Neural cell (in vitro differentiated cells): ENCODE results near the gene MCTP2. TPM values are rescaled to one million over a fixed set of nuclear protein-coding genes. Genes with fewer than 3 reads are reported as not detected.

ENCODE experiments used
- H2AFZ ChIP-seq: fragments of 200-600, 300-800 bp; sonication (generic), shearing (Covaris generic); 2 replicates; pipeline ENCODE4 v1.6.0; 2014; ENCODE audit warnings: low read depth, mild to moderate bottlenecking, antibody characterized with exemption, low read length, moderate library complexity
- H3F3A ChIP-seq: fragments of 200-600 bp; shearing (Covaris generic); 2 replicates; pipeline ENCODE4 v1.6.1; 2016; ENCODE audit warnings: mild to moderate bottlenecking, moderate library complexity, mixed read lengths, antibody characterized with exemption, low read length; ENCODE audit not compliant: insufficient read depth, poor library complexity, severe bottlenecking
- H3K27ac ChIP-seq: fragments of 200-600, 300-800 bp; sonication (generic), shearing (Covaris generic); 2 replicates; pipeline ENCODE4 v1.5.1; 2014; ENCODE audit warnings: mild to moderate bottlenecking, low read length, moderate library complexity
- H3K27me3 ChIP-seq: fragments of 300-800, 200-600 bp; sonication (generic), shearing (Covaris generic); 2 replicates; pipeline ENCODE4 v1.6.0; 2014; ENCODE audit warnings: mild to moderate bottlenecking, low read depth, low read length, moderate library complexity; ENCODE audit not compliant: insufficient read depth
- H3K36me3 ChIP-seq: fragments of 300-800, 200-600 bp; sonication (generic), shearing (Covaris generic); 2 replicates; pipeline ENCODE4 v1.5.1; 2014; ENCODE audit warnings: mild to moderate bottlenecking, antibody characterized with exemption, low read length, moderate library complexity; ENCODE audit not compliant: insufficient read depth
- H3K4me2 ChIP-seq: fragments of 300-800, 200-600 bp; sonication (generic), shearing (Covaris generic); 2 replicates; pipeline ENCODE4 v1.6.0; 2014; ENCODE audit warnings: mild to moderate bottlenecking, low read length
- H3K4me3 ChIP-seq: fragments of 300-800, 200-600 bp; sonication (generic), shearing (Covaris generic); 2 replicates; pipeline ENCODE4 v1.5.1; 2014; ENCODE audit warnings: mild to moderate bottlenecking, low read length, moderate library complexity
- H3K79me2 ChIP-seq: fragments of 200-600 bp; shearing (Covaris generic); replicated peaks from 2 replicates; pipeline ENCODE4 v1.6.0; 2014; ENCODE audit warnings: mild to moderate bottlenecking, low read length, moderate library complexity; ENCODE audit not compliant: insufficient read depth
- H3K9ac ChIP-seq: fragments of 300-800, 200-600 bp; sonication (generic), shearing (Covaris generic); 2 replicates; pipeline ENCODE4 v1.6.1; 2016; ENCODE audit warnings: mild to moderate bottlenecking, low read length, mixed read lengths
- H3K9me2 ChIP-seq: fragments of 200-600 bp; shearing (Covaris generic); 2 replicates; pipeline ENCODE4 v1.6.1; 2016; ENCODE audit warnings: mild to moderate bottlenecking, low read length, mixed read lengths; ENCODE audit not compliant: insufficient read depth
- H3K9me3 ChIP-seq: fragments of 200-600, 300-800 bp; sonication (generic), shearing (Covaris generic); 2 replicates; pipeline ENCODE4 v1.6.1; 2016; ENCODE audit warnings: mild to moderate bottlenecking, mixed run types, low read length, moderate library complexity, mixed read lengths
- H4K20me1 ChIP-seq: fragments of 200-600 bp; shearing (Covaris generic); 2 replicates; pipeline ENCODE4 v1.6.1; 2016; ENCODE audit warnings: mild to moderate bottlenecking, mixed run types; ENCODE audit not compliant: insufficient read depth
- EP300 ChIP-seq: fragments of 450-650 bp; conservative IDR thresholded peaks from 2 replicates; pipeline ENCODE4 v1.6.1; 2014; ENCODE audit warnings: antibody characterized with exemption, mild to moderate bottlenecking, moderate library complexity; ENCODE audit not compliant: poor library complexity, severe bottlenecking
- EZH2 ChIP-seq: fragments of 200-600, 300-800 bp; shearing (Covaris generic), sonication (generic); IDR thresholded peaks from 2 replicates; pipeline ENCODE4 v1.6.1; 2014; ENCODE audit warnings: antibody characterized with exemption, low read length, borderline replicate concordance, mild to moderate bottlenecking; ENCODE audit not compliant: insufficient read depth, poor library complexity, severe bottlenecking
- MXI1 ChIP-seq: fragments of 450-650 bp; conservative IDR thresholded peaks from 2 replicates; pipeline ENCODE4 v1.6.1; 2014; ENCODE audit warnings: antibody characterized with exemption, mild to moderate bottlenecking; ENCODE audit not compliant: poor library complexity, severe bottlenecking
- POLR2AphosphoS5 ChIP-seq: IDR thresholded peaks from 2 replicates; pipeline ENCODE4 v1.6.1; 2012
- RAD21 ChIP-seq: fragments of 450-650 bp; conservative IDR thresholded peaks from 2 replicates; pipeline ENCODE4 v1.6.1; 2014; ENCODE audit warnings: antibody characterized with exemption, mild to moderate bottlenecking, moderate library complexity
- SMC3 ChIP-seq: fragments of 450-650 bp; conservative IDR thresholded peaks from 2 replicates; pipeline ENCODE4 v1.6.1; 2014; ENCODE audit warnings: antibody characterized with exemption, mild to moderate bottlenecking, moderate library complexity; ENCODE audit not compliant: poor library complexity
- TAF1 ChIP-seq: IDR thresholded peaks from 2 replicates; pipeline ENCODE4 v1.6.1; 2012; ENCODE audit warnings: low read depth
- polyA plus RNA-seq: library from polyadenylated mRNA; depleted of rRNA; stranded (reverse); fragments of >200 nt; gene quantifications from 2 replicates; pipeline ENCODE4 v1.2.3, GENCODE V29; 2014
- TF ChIP-seq, protein P1 (sequence below): fragments of 450-650 bp; IDR thresholded peaks from 2 replicates; pipeline ENCODE4 v1.5.1; 2014; ENCODE audit warnings: antibody characterized with exemption, mild to moderate bottlenecking, moderate library complexity; ENCODE audit not compliant: poor library complexity, severe bottlenecking
- TF ChIP-seq, protein P2 (sequence below): IDR thresholded peaks from 2 replicates; pipeline ENCODE4 v1.6.1; 2012; ENCODE audit warnings: borderline replicate concordance

Gene MCTP2
- polyA plus RNA-seq, 1 donor from 2014 or later, result not detected

DNA sequence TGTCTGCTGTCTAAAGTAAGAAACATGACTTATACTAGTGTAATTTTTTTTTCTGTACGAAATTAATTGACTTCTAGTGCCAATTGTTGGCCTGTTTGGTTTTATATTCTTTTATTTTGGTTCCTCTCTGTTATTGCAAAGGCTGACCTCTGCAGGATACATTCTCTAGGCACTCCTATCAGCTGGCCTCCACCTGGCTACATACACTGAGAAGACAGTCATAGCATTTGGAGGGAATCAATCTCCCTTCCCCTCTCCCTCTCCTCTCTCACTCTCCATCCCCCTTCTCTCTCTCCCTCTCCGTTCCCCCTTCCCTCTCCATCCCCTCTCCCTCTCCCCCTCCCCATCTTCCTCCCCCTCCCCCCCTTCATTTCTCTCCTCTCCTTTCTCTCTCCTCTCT lies 116.7 kb downstream of the MCTP2 start:
- H4K20me1 ChIP-seq, result no peaks in the 10 kb centered on the region
- no peaks in the 10 kb centered on the region for H3K36me3 ChIP-seq
- no peak overlapping the region for H3K9ac ChIP-seq
- H3K79me2 ChIP-seq, result no peaks in the 10 kb centered on the region
- no peak overlapping the region for H2AFZ ChIP-seq
- H3K9me3 ChIP-seq, result no peaks in the 10 kb centered on the region
- H3K27me3 ChIP-seq, result no peaks in the 10 kb centered on the region
- TF ChIP-seq SMC3 (no peak), EZH2 (no peak), POLR2AphosphoS5 (no peak), RAD21 (no peak), TAF1 (no peak)
- TF ChIP-seq, protein P1, sequence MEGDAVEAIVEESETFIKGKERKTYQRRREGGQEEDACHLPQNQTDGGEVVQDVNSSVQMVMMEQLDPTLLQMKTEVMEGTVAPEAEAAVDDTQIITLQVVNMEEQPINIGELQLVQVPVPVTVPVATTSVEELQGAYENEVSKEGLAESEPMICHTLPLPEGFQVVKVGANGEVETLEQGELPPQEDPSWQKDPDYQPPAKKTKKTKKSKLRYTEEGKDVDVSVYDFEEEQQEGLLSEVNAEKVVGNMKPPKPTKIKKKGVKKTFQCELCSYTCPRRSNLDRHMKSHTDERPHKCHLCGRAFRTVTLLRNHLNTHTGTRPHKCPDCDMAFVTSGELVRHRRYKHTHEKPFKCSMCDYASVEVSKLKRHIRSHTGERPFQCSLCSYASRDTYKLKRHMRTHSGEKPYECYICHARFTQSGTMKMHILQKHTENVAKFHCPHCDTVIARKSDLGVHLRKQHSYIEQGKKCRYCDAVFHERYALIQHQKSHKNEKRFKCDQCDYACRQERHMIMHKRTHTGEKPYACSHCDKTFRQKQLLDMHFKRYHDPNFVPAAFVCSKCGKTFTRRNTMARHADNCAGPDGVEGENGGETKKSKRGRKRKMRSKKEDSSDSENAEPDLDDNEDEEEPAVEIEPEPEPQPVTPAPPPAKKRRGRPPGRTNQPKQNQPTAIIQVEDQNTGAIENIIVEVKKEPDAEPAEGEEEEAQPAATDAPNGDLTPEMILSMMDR, result no peak
- TF ChIP-seq, protein P2, sequence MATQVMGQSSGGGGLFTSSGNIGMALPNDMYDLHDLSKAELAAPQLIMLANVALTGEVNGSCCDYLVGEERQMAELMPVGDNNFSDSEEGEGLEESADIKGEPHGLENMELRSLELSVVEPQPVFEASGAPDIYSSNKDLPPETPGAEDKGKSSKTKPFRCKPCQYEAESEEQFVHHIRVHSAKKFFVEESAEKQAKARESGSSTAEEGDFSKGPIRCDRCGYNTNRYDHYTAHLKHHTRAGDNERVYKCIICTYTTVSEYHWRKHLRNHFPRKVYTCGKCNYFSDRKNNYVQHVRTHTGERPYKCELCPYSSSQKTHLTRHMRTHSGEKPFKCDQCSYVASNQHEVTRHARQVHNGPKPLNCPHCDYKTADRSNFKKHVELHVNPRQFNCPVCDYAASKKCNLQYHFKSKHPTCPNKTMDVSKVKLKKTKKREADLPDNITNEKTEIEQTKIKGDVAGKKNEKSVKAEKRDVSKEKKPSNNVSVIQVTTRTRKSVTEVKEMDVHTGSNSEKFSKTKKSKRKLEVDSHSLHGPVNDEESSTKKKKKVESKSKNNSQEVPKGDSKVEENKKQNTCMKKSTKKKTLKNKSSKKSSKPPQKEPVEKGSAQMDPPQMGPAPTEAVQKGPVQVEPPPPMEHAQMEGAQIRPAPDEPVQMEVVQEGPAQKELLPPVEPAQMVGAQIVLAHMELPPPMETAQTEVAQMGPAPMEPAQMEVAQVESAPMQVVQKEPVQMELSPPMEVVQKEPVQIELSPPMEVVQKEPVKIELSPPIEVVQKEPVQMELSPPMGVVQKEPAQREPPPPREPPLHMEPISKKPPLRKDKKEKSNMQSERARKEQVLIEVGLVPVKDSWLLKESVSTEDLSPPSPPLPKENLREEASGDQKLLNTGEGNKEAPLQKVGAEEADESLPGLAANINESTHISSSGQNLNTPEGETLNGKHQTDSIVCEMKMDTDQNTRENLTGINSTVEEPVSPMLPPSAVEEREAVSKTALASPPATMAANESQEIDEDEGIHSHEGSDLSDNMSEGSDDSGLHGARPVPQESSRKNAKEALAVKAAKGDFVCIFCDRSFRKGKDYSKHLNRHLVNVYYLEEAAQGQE, result no peak
- H3K4me3 ChIP-seq, result no peak overlapping the region
- H3K4me2 ChIP-seq, result no peak overlapping the region
- H3K27ac ChIP-seq, result no peak overlapping the region
- no peaks in the 10 kb centered on the region for H3K9me2 ChIP-seq
- H3F3A ChIP-seq, result no peaks in the 10 kb centered on the region

DNA sequence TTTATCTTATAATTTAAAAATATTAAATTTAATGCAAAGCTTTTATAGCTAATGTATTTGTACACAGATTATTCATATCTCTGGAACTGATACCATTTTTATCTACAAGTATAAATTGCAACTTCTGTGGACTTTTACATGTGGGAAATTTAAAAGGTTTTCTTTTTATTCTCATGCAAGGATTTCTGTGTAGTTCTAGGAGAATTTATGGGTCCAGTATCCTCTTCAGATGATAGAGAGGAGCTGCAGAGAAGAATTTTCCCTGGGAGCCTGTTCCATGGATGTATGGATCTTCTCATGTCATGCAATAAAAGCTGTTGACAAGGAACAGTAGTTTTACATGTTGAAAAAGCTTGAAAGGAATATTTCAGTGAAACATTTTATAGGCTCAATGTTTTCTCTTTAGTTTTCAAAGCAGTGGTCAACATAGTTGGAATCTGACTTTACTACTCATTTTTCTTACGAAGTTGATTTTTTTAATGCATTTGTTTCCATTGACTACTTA lies 119.7 kb downstream of the MCTP2 start:
- Histone ChIP-seq H3K36me3 (no peaks in the 10 kb centered on the region), H3K9me2 (no peaks in the 10 kb centered on the region), H3K4me3 (no peak overlapping the region), H4K20me1 (no peaks in the 10 kb centered on the region), H3K4me2 (no peak overlapping the region), H3F3A (no peaks in the 10 kb centered on the region), H3K79me2 (no peaks in the 10 kb centered on the region), H3K27me3 (no peaks in the 10 kb centered on the region), H2AFZ (no peak overlapping the region), H3K9me3 (no peaks in the 10 kb centered on the region), H3K27ac (no peak overlapping the region), H3K9ac (no peak overlapping the region)
- TF ChIP-seq EP300 (no peak), SMC3 (no peak), MXI1 (no peak), RAD21 (no peak), EZH2 (no peak)
- TF ChIP-seq, protein P2, result no peak
